PC-9 (cell line): ENCODE results near the gene CEP76.

Source experiments
- CTCF ChIP-seq: fragments of 200-600 bp; sonication (generic); conservative IDR thresholded peaks from 2 replicates; pipeline ENCODE4 v1.6.1; 2017; ENCODE audit warnings: mixed run types, antibody characterized with exemption, mild to moderate bottlenecking, moderate library complexity
- EZH2 ChIP-seq: fragments of 200-600 bp; sonication (generic); IDR thresholded peaks from 2 replicates; pipeline ENCODE4 v1.8.0; 2017; ENCODE audit warnings: antibody characterized with exemption, low read depth

DNA sequence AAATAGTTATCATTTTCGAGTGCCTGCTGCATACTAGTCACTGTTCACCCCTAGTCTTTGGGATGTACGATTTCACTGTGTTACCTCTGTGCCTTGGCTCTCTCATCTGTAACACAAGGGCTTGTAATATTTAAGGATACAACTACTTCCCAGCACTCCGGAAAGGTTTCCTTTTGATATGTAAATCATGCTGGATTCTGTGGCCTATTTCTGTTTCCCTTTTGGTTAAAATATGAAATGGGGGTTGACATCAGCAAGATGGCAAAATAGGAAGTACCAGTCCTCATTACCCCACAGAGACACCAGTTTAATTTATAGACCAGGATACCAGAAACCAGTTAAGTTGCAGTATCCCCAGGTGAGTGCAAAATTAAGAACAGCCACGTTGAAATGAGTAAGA, 23.8 kb upstream of the CEP76 start:
- TF ChIP-seq CTCF, result no peak
- no peak for TF ChIP-seq EZH2
